Activated CD4-positive, alpha-beta memory T cell treated with anti-CD3 and anti-CD28 coated beads, Interleukin-2, amount 10 ng/mL, durations not matched to agents 7 days and 5 days (primary cell): ENCODE results near the gene CHRNG. TPM values are rescaled to one million over a fixed set of nuclear protein-coding genes. Genes with fewer than 3 reads are reported as not detected.

Experiments
- CTCF ChIA-PET: fragments of 350-600 bp; sonication (Branson Sonifier 250); formaldehyde crosslinking; loops from one replicate; lab custom pipeline; 2021; ENCODE audit warnings: antibody characterized with exemption, inconsistent platforms; lab: Charles Lee
- POLR2A ChIA-PET: fragments of 350-600 bp; sonication (Branson Sonifier 250); formaldehyde crosslinking; loops from one replicate; lab custom pipeline; 2021; ENCODE audit warnings: antibody characterized with exemption; lab: Charles Lee
- DNase-seq: peaks from one replicate; pipeline ENCODE4 v3.0.0-alpha.2; 2020
- H3K27ac Mint-ChIP-seq: one replicate; pipeline ENCODE4 v1.8.0; 2021; ENCODE audit warnings: mild to moderate bottlenecking, mixed read lengths
- H3K27me3 Mint-ChIP-seq: one replicate; pipeline ENCODE4 v1.8.0; 2021; ENCODE audit warnings: mixed read lengths
- H3K36me3 Mint-ChIP-seq: one replicate; pipeline ENCODE4 v1.8.0; 2021; ENCODE audit warnings: low read depth, mixed read lengths
- H3K4me1 Mint-ChIP-seq: one replicate; pipeline ENCODE4 v1.8.0; 2021; ENCODE audit warnings: mixed read lengths
- H3K4me3 Mint-ChIP-seq: one replicate; pipeline ENCODE4 v1.8.0; 2021; ENCODE audit warnings: mild to moderate bottlenecking, mixed read lengths
- H3K9me3 Mint-ChIP-seq: one replicate; pipeline ENCODE4 v1.8.0; 2021; ENCODE audit warnings: mixed read lengths
- total RNA-seq, 2 experiments: library from RNA; stranded (reverse); gene quantifications; one replicate each; pipeline ENCODE4 v1.2.3, GENCODE V29; 2021

The CHRNG gene, protein sequence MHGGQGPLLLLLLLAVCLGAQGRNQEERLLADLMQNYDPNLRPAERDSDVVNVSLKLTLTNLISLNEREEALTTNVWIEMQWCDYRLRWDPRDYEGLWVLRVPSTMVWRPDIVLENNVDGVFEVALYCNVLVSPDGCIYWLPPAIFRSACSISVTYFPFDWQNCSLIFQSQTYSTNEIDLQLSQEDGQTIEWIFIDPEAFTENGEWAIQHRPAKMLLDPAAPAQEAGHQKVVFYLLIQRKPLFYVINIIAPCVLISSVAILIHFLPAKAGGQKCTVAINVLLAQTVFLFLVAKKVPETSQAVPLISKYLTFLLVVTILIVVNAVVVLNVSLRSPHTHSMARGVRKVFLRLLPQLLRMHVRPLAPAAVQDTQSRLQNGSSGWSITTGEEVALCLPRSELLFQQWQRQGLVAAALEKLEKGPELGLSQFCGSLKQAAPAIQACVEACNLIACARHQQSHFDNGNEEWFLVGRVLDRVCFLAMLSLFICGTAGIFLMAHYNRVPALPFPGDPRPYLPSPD
- not detected for total RNA-seq

DNA sequence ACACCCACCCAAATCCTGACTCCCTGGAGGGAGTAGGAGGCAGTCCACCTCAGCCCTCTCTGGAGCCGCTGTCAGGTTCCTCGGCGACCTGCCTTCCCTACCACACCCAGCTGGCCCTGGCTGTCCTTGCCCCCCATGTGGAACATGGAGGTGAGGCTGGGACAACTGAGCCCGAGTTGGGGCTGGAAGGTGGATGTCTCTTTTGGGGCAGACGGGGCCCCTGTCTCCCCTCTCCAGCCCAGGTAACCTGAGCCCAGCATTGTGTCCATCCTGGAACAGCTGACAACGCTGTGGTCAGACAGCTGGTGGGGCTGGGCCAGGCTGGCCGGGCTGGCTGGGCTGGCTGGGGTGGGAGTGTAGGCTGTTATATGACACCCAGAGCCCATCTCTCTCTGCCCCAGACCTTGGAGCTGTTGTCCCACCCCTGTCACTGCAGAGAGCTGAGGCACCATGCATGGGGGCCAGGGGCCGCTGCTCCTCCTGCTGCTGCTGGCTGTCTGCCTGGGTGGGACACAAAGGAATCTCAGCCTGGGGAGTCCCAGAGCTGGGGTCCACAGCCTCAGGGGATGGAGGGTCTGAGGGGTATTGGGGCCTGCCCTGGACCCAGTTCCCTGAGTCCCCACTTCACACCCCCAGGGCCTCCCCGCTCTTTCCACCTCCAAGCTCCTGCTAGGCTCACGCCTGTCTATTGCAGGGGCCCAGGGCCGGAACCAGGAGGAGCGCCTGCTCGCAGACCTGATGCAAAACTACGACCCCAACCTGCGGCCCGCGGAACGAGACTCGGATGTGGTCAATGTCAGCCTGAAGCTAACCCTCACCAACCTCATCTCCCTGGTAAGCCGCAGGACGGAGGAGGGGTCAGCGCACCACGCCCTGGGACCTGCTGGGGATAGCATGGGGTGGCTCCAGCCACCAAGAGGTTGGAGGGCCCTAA is at the start of gene CHRNG:
Gene CHRNG, plus strand, starts transcription at position 395 of the 934 bp plus-strand sequence. Its CDS starts 56 bp downstream, at position 451.
- ChIA-PET CTCF (interaction anchor here (0.6 kb wide), 1 partner anchor 84 kb away, joined by 3 read pairs; no protein-coding TSS in a partner anchor), POLR2A (interaction anchor here (0.6 kb wide), 1 partner anchor 11 kb away, joined by 3 read pairs; the partner anchor contains the start of gene EIF4E2)
- peaks cover 9% of the 10 kb centered on the region for H3K27me3 Mint-ChIP-seq
- no peak for DNase-seq
- H3K4me1 Mint-ChIP-seq, result peaks cover 2% of the 10 kb centered on the region
- H3K9me3 Mint-ChIP-seq, result no peaks in the 10 kb centered on the region
- no peak within 1 kb of the TSS for H3K4me3 Mint-ChIP-seq
- peaks cover 3% of the 10 kb centered on the region for H3K36me3 Mint-ChIP-seq
- H3K27ac Mint-ChIP-seq, result no peak within 1 kb of the TSS

DNA sequence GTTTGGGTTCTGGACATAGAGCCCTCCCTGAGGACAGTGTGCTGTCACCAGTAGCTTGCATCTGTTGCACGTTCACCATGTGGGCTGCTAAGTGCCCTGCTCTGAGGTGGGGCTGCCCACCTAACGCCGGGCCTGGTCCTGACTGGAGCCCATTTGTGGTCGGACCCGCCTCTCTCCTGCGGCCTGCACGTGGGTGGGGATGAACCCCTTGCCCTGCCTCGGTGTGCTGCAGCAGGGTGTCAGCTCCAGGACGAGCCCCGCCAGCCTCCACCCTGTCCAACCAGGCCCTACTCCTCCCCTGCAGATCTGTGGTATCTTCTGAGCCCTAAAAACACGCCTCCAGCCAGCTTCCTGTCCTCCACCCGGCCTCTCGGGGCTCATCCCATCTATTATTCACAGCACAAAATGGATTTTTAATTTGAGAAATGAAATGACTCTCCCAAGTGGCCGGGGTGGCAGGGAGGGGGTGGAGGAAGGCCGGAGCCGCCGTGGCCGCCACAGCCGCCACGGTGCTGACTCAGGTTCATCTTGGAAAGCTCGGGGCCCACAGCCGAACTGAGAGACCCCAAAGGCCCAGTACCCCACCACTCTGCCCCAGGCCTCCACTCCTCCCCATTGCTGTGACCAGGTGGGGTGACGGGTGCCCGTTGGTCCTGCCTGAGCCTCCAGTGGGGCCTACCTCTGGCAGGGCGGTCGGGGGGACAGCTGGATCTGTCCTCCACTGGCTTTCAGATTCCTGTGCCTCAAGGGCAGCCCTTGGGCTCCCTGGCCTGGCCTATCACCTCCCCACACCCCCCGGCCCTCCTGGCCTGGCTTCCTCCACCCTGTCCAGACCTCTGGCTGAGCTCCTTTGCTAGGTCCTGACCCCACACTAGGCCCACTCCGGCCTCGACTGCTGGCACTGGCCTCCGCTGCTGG is 49.0 kb upstream of the CHRNG start:
- H3K27me3 Mint-ChIP-seq, result peaks cover 30% of the 10 kb centered on the region

DNA sequence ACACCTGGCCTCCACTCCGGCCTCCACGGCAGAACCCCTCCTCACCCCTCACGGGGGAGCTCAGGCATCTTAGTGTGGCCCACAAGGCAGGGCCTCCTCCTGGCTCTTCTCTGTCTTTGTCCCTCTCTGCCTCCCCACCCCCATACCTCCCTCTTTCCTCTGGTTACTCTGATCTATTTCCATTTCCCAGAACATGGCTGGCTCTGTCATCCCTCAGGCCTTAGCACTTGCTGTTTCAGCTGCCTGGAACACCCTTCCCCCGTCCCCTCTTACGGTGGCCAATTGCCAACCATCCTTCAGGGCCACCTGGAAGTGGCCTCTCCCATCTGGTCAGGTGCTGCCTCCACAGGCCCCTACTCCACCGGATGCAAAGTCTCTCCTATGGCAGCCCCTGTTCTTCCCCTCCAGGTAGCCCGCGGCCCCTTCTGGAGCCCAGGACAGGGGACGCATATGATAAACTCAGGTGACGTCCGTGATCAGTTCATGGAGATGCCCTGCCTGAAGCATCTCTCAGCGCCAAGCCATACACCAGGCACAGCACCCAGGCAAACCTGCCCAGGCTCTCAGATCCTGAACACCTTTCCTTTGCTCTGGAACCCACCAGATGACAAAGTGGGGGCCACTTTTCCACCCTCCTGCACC is 48.2 kb upstream of the CHRNG start:
- Mint-ChIP-seq H3K4me3 (no peak overlapping the region), H3K27me3 (peaks cover 28% of the 10 kb centered on the region), H3K4me1 (peaks cover 3% of the 10 kb centered on the region), H3K27ac (no peak overlapping the region), H3K36me3 (no peaks in the 10 kb centered on the region), H3K9me3 (no peaks in the 10 kb centered on the region)
- ChIA-PET POLR2A (no interaction called here), CTCF (no interaction called here)
- no peak for DNase-seq

More for the DNA sequence above, 49.0 kb upstream of the CHRNG start:
- POLR2A ChIA-PET, result no interaction called here
- Mint-ChIP-seq H3K4me1 (peaks cover 3% of the 10 kb centered on the region), H3K4me3 (no peak overlapping the region), H3K27ac (no peak overlapping the region), H3K9me3 (no peaks in the 10 kb centered on the region), H3K36me3 (no peaks in the 10 kb centered on the region)
- DNase-seq, result no peak
- CTCF ChIA-PET, result no interaction called here

DNA sequence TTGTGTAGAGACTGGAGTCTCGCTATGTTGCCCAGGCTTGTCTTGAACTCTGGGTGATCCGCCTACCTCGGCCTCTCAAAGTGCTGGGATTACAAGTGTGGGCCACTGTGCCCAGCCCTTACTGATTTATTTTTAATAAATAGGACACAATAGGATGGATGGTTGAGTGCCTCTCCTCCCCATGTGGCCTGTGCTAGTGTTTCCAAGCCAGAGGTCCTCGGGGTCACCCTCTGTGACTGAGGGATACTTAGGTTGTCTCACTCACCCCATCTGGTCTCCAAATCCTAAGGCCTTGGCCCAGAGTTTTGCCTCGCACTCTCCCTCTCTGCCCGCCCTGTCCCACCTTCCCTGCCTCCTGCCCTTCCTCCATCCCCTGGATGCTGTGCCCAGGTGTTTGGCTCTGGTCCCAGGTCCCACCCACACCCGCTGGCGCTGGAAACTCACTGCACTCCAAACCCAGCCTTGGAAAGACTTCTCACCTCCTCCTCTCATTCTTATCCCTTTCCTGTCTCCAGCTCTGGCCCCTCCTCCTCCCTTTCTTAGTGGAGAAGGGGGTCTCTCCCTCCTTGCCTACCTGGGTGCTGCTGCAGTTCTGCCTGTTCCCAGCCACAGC is 47.1 kb upstream of the CHRNG start:
- H3K9me3 Mint-ChIP-seq, result no peaks in the 10 kb centered on the region
- CTCF ChIA-PET, result no interaction called here

DNA sequence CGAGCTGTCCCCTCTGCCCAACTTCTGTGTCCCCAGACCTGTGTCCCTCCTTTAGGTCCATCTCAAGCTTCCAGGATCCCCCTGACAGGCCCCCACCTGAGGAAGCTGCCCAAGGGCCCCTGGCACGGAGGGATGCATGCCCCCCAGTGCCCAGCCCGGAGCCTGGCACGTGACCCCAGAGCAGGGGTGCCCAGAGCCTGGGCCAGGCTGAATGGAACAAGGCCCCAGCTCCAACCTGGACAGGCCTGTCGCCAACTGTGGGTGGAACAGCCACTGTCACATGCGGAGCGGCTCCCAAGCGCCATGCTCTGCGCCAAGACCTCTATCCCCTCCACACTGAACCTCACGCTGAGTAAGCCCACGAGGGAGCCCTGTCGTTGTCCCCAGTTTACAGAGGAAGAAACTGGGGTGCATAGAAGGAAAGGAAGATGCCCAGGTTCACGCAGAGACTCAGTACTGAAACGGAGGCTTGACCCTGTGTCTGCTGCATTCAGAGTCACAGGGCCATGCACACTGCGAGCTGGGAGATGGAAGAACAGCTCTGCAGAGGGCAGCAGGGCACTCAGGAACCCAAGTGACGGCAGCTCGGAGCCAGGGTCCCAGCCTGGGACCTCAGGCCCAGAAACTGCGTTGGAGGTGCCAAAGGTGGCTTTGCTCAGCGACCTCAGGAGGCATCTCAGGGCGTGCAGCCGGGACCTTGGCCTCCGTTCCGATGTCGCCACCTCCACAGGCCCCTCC is 46.4 kb upstream of the CHRNG start:
- no peak for DNase-seq
- H3K36me3 Mint-ChIP-seq, result no peaks in the 10 kb centered on the region
- no peaks in the 10 kb centered on the region for H3K9me3 Mint-ChIP-seq
- ChIA-PET POLR2A (no interaction called here), CTCF (no interaction called here)
- no peak overlapping the region for H3K27ac Mint-ChIP-seq
- peaks cover 20% of the 10 kb centered on the region for H3K27me3 Mint-ChIP-seq
- H3K4me1 Mint-ChIP-seq, result peaks cover 3% of the 10 kb centered on the region
- no peak overlapping the region for H3K4me3 Mint-ChIP-seq

More for the DNA sequence above, 47.1 kb upstream of the CHRNG start:
- Mint-ChIP-seq H3K27me3 (peaks cover 23% of the 10 kb centered on the region), H3K27ac (no peak overlapping the region), H3K4me1 (peaks cover 3% of the 10 kb centered on the region), H3K4me3 (no peak overlapping the region), H3K36me3 (no peaks in the 10 kb centered on the region)
- POLR2A ChIA-PET, result no interaction called here
- DNase-seq, result no peak

DNA sequence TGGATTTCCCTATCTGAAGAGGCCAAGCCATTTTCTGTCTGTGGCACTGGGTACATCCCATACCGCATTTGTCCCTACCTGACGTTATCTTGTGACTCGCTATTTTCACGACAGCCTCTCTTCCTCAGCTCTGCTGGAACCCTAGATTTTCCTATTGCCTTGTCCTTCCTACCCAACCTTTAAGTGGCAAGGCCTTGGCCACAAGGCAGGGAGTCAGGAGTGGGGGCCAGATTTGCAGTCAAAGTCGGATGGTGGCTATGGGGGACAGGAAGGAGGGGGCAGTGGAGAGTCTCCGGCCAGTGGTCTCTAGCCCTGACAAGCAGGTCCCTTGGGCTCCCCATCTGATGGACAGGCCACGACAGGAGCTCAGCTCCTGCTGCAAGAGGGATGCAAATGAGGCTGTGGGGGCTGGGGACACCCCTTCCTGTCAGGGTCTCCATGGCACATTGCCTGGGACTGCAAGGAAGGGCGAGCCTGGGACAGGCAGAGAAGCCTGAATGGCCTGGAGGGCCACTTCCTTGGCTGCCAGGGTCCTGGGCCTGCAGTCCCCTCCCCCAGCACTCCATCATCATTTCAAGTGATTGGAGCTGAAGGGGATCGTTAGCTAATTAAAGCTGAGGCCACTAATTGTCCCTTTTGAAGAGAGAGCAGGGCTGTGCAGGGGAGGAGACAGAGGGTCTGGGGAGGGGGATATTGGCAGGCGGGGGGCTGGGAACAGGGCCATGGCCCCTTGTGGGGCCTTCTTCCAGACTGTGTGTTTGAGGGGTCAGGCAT is 45.6 kb upstream of the CHRNG start:
- Mint-ChIP-seq H3K27ac (no peak overlapping the region), H3K36me3 (no peaks in the 10 kb centered on the region), H3K27me3 (peaks cover 18% of the 10 kb centered on the region), H3K4me3 (no peak overlapping the region), H3K9me3 (no peaks in the 10 kb centered on the region), H3K4me1 (no peaks in the 10 kb centered on the region)
- DNase-seq, result no peak
- ChIA-PET POLR2A (no interaction called here), CTCF (no interaction called here)

DNA sequence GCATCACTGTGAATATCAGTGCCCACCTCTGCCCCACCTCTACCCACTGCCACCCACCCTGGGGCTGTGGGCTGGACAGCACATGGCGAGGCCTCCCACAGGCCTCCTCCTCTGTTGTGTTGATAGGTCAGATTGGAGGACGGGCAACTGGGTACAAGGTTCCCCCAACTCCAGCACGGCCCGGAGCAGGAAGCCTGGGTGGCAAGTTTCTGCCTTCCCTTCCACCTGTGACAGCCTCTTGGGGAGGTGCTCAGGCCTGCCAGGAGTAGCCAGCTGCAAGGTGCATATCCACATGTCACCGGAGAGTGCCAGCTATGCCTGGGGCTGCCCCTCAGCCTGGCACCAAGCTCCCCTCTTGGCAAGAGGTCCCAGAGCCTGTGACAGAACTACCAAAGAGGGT is 45.0 kb upstream of the CHRNG start:
- Mint-ChIP-seq H3K4me3 (no peak overlapping the region), H3K27me3 (peaks cover 12% of the 10 kb centered on the region), H3K9me3 (no peaks in the 10 kb centered on the region), H3K36me3 (no peaks in the 10 kb centered on the region), H3K27ac (no peak overlapping the region), H3K4me1 (no peaks in the 10 kb centered on the region)
- ChIA-PET CTCF (interaction anchor here (1.2 kb wide), 1 partner anchor 43 kb away, joined by 3 read pairs; no protein-coding TSS in a partner anchor), POLR2A (no interaction called here)
- DNase-seq, result no peak

DNA sequence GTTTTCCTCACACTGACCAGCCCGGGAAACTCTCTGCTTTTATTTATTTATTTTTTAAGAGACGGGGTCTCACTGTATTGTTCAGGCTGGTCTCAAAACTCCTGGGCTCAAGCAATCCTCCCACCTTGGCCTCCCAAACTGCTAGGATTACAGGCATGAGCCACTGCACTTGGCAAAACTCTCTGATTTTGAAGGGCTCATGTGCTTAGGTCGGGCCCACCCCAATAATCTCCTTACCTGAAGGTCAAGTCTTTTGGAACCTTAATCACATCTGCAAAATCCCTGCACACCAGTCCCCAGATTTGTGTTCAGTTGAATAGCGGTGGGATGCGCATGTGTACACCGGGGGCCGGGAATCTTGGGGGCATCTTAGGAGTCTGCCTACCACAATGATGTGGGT is 44.2 kb upstream of the CHRNG start:
- Mint-ChIP-seq H3K4me3 (no peak overlapping the region), H3K4me1 (no peaks in the 10 kb centered on the region), H3K9me3 (no peaks in the 10 kb centered on the region), H3K27ac (no peak overlapping the region), H3K27me3 (peaks cover 10% of the 10 kb centered on the region), H3K36me3 (no peaks in the 10 kb centered on the region)
- POLR2A ChIA-PET, result no interaction called here
- DNase-seq, result no peak
- CTCF ChIA-PET, result interaction anchor here (1.2 kb wide), 1 partner anchor 42 kb away, joined by 3 read pairs; no protein-coding TSS in a partner anchor

DNA sequence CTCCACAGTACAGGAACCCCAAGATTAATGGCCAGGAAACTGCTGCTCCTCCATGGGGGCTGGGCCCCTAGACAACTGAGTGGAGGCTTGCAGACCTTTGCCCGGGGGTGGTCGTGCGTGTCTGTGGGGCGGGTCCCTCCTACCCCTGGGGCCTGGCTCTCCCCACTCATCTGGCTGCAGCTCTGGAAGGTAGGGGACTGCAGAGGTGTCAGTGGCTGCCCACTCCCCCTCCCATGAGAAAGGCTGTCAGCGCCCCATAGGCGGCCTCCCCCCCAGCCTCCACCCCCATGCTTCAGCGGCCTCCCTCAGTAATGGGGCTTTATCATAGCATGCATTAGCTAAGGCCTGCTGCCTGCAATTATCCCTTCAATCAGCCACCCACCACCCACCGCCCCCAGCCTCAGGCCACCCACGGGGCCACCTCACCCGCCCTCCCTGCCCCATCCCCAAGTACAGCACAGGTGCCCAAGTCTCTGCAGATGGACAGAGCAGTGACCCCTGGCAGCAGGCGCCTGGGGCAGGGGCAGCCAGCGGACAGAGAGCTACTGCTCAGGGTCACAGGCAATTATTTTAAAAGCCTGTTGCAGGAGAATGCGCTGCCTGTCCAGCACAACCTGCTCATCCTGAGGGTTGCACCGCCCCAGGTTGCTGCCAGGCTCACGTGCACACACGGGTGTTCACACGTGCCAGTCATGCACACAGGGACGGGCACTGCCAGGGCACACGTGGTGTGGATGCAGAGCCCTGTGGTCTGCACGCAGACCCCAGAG is 42.8 kb upstream of the CHRNG start:
- Mint-ChIP-seq H3K4me3 (no peak overlapping the region), H3K27me3 (peaks cover 16% of the 10 kb centered on the region), H3K9me3 (no peaks in the 10 kb centered on the region), H3K4me1 (no peaks in the 10 kb centered on the region), H3K27ac (no peak overlapping the region), H3K36me3 (no peaks in the 10 kb centered on the region)
- no peak for DNase-seq
- POLR2A ChIA-PET, result no interaction called here
- CTCF ChIA-PET, result interaction anchor here (0.6 kb wide), 1 partner anchor 819 kb away, joined by 3 read pairs; no protein-coding TSS in a partner anchor

DNA sequence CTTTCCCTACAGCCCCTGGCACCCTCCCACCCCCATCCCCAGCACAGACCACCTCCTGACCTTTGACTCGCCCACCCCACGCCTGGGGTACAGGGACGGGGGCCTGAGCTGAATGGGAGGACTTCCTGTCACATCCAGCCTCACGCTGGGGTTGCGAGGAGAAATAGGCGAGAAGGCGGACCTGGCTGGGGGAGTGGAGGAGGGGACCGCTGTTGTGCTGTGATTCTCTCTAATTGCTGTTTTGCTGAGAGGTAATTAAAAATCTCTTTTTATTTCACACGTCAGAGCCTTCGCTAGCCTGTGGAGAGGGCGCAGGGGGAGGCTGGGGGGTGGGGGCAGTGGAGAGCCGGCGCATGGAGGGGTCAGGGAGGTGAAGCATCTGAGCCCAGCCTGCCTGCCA is 42.1 kb upstream of the CHRNG start:
- Mint-ChIP-seq H3K4me3 (no peak overlapping the region), H3K36me3 (no peaks in the 10 kb centered on the region), H3K27me3 (peaks cover 21% of the 10 kb centered on the region), H3K27ac (no peak overlapping the region), H3K9me3 (no peaks in the 10 kb centered on the region), H3K4me1 (no peaks in the 10 kb centered on the region)
- ChIA-PET POLR2A (no interaction called here), CTCF (interaction anchor here (0.6 kb wide), 1 partner anchor 819 kb away, joined by 3 read pairs; no protein-coding TSS in a partner anchor)
- no peak for DNase-seq
